Right lobe of liver (tissue), 4 donors: ENCODE results near the gene POLR3E.

Experiments
- POLR2A ChIP-seq: fragments of 450-650 bp; IDR thresholded peaks from one replicate; pipeline ENCODE4 v1.6.1; 2017; ENCODE audit warnings: antibody characterized with exemption, mild to moderate bottlenecking
- TF ChIP-seq, protein P1 (sequence below), 4 donors: fragments of 200-600 bp in 3 of 4; fragments of 450-650 bp in 1 of 4; IDR thresholded peaks; one replicate each; pipeline versions ENCODE4 v1.5.1 to v1.8.0; 2016 to 2022; ENCODE audit warnings: antibody characterized with exemption in 4 of 4, mild to moderate bottlenecking in 2 of 4
- donor health status: DM: no; HTN: no; CAD: no.
- donor health status: DM: no; HTN: no; CAD: no.
- donor health status: DM: no; HTN: yes; CAD: no.

DNA sequence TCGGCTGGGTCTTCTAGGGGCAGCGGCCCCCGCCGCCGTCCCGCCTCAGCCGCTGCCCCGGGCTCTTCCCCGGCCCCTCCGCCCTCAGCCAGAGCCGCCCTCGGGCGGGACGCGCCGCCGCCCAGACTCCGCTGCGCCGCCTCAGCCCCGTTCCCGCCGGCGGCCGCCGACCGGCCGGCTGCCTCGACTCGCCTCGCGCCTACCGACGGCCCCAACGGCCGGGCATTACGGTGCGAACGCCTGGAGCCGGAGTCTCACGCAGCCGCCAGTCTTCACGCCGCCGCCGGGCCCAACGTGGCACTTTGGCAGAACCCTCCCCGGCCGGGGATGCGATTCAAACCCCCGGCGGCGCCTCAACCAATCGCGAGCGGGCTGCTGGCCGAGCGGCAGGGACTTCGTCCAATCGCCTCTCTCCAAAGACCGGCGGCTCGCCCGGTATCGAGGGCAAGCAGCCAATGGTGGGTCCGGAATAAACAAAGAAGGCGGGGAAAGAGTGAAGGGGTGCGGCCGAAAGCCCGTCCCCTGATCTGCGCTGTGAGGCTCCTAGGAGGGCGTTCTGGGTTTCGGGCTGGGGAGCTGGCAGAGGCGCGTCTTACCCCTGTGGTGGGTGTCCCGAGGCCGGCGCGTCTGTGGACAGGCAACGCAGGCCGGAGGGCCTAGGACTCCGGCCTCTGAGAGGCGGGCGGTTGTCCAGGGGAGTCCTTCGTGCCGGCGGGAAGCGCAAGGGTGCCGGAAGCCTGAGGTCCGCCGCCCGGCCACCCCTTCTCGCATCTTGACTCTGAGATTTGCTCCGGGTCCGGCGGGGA is 77.3 kb downstream of the POLR3E start, which contains the start of gene CDR2:
- TF ChIP-seq, protein P1, sequence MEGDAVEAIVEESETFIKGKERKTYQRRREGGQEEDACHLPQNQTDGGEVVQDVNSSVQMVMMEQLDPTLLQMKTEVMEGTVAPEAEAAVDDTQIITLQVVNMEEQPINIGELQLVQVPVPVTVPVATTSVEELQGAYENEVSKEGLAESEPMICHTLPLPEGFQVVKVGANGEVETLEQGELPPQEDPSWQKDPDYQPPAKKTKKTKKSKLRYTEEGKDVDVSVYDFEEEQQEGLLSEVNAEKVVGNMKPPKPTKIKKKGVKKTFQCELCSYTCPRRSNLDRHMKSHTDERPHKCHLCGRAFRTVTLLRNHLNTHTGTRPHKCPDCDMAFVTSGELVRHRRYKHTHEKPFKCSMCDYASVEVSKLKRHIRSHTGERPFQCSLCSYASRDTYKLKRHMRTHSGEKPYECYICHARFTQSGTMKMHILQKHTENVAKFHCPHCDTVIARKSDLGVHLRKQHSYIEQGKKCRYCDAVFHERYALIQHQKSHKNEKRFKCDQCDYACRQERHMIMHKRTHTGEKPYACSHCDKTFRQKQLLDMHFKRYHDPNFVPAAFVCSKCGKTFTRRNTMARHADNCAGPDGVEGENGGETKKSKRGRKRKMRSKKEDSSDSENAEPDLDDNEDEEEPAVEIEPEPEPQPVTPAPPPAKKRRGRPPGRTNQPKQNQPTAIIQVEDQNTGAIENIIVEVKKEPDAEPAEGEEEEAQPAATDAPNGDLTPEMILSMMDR (IDR thresholded peaks at IDR 0.05) = no peak
- TF ChIP-seq POLR2A = peak; percentile 97
